Stomach (tissue), 9 donors: Measurements from ENCODE around the gene CYP4V2. TPM values are rescaled to one million over a fixed set of nuclear protein-coding genes. Genes with fewer than 3 reads are reported as not detected.

Source experiments
- DNase-seq, 2 donors: peaks; one replicate each; pipeline versions ENCODE4 v3.0.0 to v3.0.0-alpha.2; 2013 to 2019
- H3K27ac ChIP-seq, 5 donors: fragments of 200-600 bp in 4 of 5; sonication (generic) in 4 of 5; one replicate each; pipeline ENCODE4 v1.5.1; 2013 to 2019; ENCODE audit warnings: mild to moderate bottlenecking in 1 of 5, moderate library complexity in 1 of 5
- H3K27me3 ChIP-seq, 3 donors: fragments of 200-600 bp; sonication (generic); one replicate each; pipeline ENCODE4 v1.5.1; 2017 to 2019; ENCODE audit warnings: mixed run types in 1 of 3
- H3K36me3 ChIP-seq, 4 donors: fragments of 200-600 bp; sonication (generic); 1 replicate in 3 of 4; 2 replicates in 1 of 4; pipeline ENCODE4 v1.5.1; 2016 to 2019
- H3K4me1 ChIP-seq, 4 donors: fragments of 200-600 bp; sonication (generic); one replicate each; pipeline ENCODE4 v1.5.1; 2016 to 2019
- H3K4me3 ChIP-seq, 4 donors: fragments of 200-600 bp; sonication (generic) in 3 of 4; one replicate each; pipeline ENCODE4 v1.5.1; 2016 to 2019; ENCODE audit warnings: mild to moderate bottlenecking in 1 of 4
- H3K9me3 ChIP-seq, 4 donors: fragments of 200-600 bp; sonication (generic); one replicate each; pipeline ENCODE4 v1.5.1; 2016 to 2019
- CTCF ChIP-seq, 7 experiments: fragments of 450-650 bp in 4 of 7; fragments of 200-600 bp in 3 of 7; sonication (generic) in 3 of 7; IDR thresholded peaks; one replicate each; pipeline ENCODE4 v1.5.1; 2016 to 2019; ENCODE audit warnings: antibody characterized with exemption in 7 of 7, control low read depth in 2 of 7, mild to moderate bottlenecking in 1 of 7
- EP300 ChIP-seq: sonication (generic); formaldehyde crosslinking; IDR thresholded peaks from one replicate; pipeline ENCODE4 v1.6.1; 2017; ENCODE audit warnings: antibody characterized with exemption
- POLR2A ChIP-seq, 4 donors: fragments of 450-650 bp; IDR thresholded peaks; one replicate each; pipeline ENCODE4 v1.6.1; 2016; ENCODE audit warnings: antibody characterized with exemption in 4 of 4, control low read depth in 2 of 4, mild to moderate bottlenecking in 1 of 4, moderate library complexity in 1 of 4
- POLR2AphosphoS5 ChIP-seq, 3 donors: sonication (generic); formaldehyde crosslinking; IDR thresholded peaks; one replicate each; pipeline ENCODE4 v1.6.1; 2016; ENCODE audit warnings: antibody characterized with exemption in 3 of 3
- WGBS, 5 donors: extraction: QIAGEN DNeasy Blood & Tissue Kit in 3 of 5; methylation state at CpG; one replicate each; pipeline versions ENCODE4 v1.1.5 to v1.1.7; 2013 to 2018; 5-methylcytosine and 5-hydroxymethylcytosine counted together
- intact Hi-C: fragments of 100-400 bp; cut with DNase I; formaldehyde crosslinking; loops from one replicate; pipeline ENCODE4 v1.15.1; 2023; ENCODE audit warnings: low total_unique reads
- polyA plus RNA-seq, 3 donors: library from polyadenylated mRNA; stranded (reverse); fragments of 200-250 nt; gene quantifications; one replicate each; pipeline ENCODE4 v1.2.3, GENCODE V29; 2013
- total RNA-seq, 5 donors: library from RNA; depleted of rRNA; stranded (reverse); fragments of >200 nt; gene quantifications; one replicate each; pipeline versions ENCODE4 v1.1.0 to v1.2.3, GENCODE V29; 2014 to 2016
- donor health status: healthy with polysubstance abuse.
- donor health status: Bipolar disorder and iron deficiency.
- donor health status: healthy.

Gene CYP4V2
- total and polyA plus RNA-seq, 8 donors, result 6.0 to 33.2 (median 12.4) TPM

GRCh38 chr4:186202490-186203140 lies 11.2 kb downstream of the CYP4V2 start:
- no peak overlapping the region for H3K4me3 ChIP-seq
- H3K27me3 ChIP-seq, result no peaks in the 10 kb centered on the region
- 83 to 94% (median 91%) methylated on average over 7 to 8 of the region's 8 CpGs for WGBS, 5 donors
- intact Hi-C loops, result no loop called here
- peaks cover 0 to 21% (median 12%) of the 10 kb centered on the region in 4 donors for H3K36me3 ChIP-seq
- no peaks in the 10 kb centered on the region for H3K9me3 ChIP-seq
- no peak for TF ChIP-seq EP300
- TF ChIP-seq POLR2A (IDR thresholded peaks at IDR 0.05), result no peak
- no peak for TF ChIP-seq CTCF (IDR thresholded peaks at IDR 0.05)
- no peak for TF ChIP-seq POLR2AphosphoS5 (IDR thresholded peaks at IDR 0.05)
- H3K4me1 ChIP-seq, result peaks cover 0 to 17% (median 0%) of the 10 kb centered on the region in 4 donors
- DNase-seq, result no peak
- peak overlapping the region in 1 of 5 donors; percentile 44 for H3K27ac ChIP-seq

GRCh38 chr4:186203406-186203805 lies 12.0 kb downstream of the CYP4V2 start:
- Histone ChIP-seq H3K27ac (peak overlapping the region in 3 of 5 donors; percentile 55 to 75 (median 71)), H3K4me3 (peak overlapping the region in 2 of 4 donors; percentile 6 to 23), H3K27me3 (no peaks in the 10 kb centered on the region), H3K9me3 (no peaks in the 10 kb centered on the region), H3K4me1 (peaks cover 0 to 17% (median 0%) of the 10 kb centered on the region in 4 donors), H3K36me3 (peaks cover 0 to 16% (median 8%) of the 10 kb centered on the region in 4 donors)
- peak in 1 of 2 donors; percentile 46 for DNase-seq
- TF ChIP-seq CTCF (IDR thresholded peaks at IDR 0.05) (no peak), POLR2A (IDR thresholded peaks at IDR 0.05) (no peak)
- 54 to 83% (median 55%) methylated on average over 12 of the region's 12 CpGs for WGBS, 5 donors
- intact Hi-C loops, result no loop called here

- no peak for TF ChIP-seq POLR2AphosphoS5 (IDR thresholded peaks at IDR 0.05)
- no peak for TF ChIP-seq POLR2A (IDR thresholded peaks at IDR 0.05)
- no peak for TF ChIP-seq CTCF (IDR thresholded peaks at IDR 0.05)
- no peak for TF ChIP-seq EP300
- intact Hi-C loops, result no loop called here
- Histone ChIP-seq H3K27me3 (no peaks in the 10 kb centered on the region), H3K36me3 (peaks cover 0 to 19% (median 8%) of the 10 kb centered on the region in 4 donors), H3K27ac (peak overlapping the region in 3 of 5 donors; percentile 71 to 81 (median 75)), H3K4me1 (peaks cover 0 to 17% (median 0%) of the 10 kb centered on the region in 4 donors), H3K9me3 (peaks cover 0 to 6% (median 0%) of the 10 kb centered on the region in 4 donors), H3K4me3 (peak overlapping the region in 2 of 4 donors; percentile 23 to 38)
- DNase-seq, result peak; percentile 36 to 66
- 37 to 87% (median 60%) methylated on average over 44 to 45 of the region's 45 CpGs for WGBS, 5 donors
These were observed 12.8 kb downstream of the CYP4V2 start for GRCh38 chr4:186204103-186204559.

- Histone ChIP-seq H3K4me3 (peak overlapping the region in 2 of 4 donors; percentile 23 to 38), H3K27me3 (no peaks in the 10 kb centered on the region), H3K9me3 (peaks cover 0 to 6% (median 0%) of the 10 kb centered on the region in 4 donors), H3K4me1 (peaks cover 0 to 17% (median 0%) of the 10 kb centered on the region in 4 donors), H3K36me3 (peaks cover 0 to 24% (median 14%) of the 10 kb centered on the region in 4 donors), H3K27ac (peak overlapping the region in 2 of 5 donors; percentile 71 to 75)
- intact Hi-C loops, result no loop called here
- WGBS, 5 donors, result 43 to 74% (median 49%) methylated on average over 13 of the region's 13 CpGs
- peak; percentile 39 to 82 for DNase-seq
- TF ChIP-seq POLR2AphosphoS5 (IDR thresholded peaks at IDR 0.05) (no peak), CTCF (IDR thresholded peaks at IDR 0.05) (no peak), EP300 (no peak), POLR2A (IDR thresholded peaks at IDR 0.05) (no peak)
These were observed 13.3 kb downstream of the CYP4V2 start for GRCh38 chr4:186204686-186205085.
